NB4 (cell line): ENCODE data around the gene AGBL4.

Experiments used
- DNase-seq: peaks from one replicate; pipeline ENCODE4 v3.0.0; 2010; ENCODE audit warnings: low read depth
- H3K4me3 ChIP-seq: one replicate; pipeline ENCODE4 v1.5.1; 2011; ENCODE audit warnings: mild to moderate bottlenecking, low read depth, low read length, moderate library complexity
- CTCF ChIP-seq: IDR thresholded peaks from one replicate; pipeline ENCODE4 v1.5.1; 2012; ENCODE audit warnings: low read depth, low read length
- MAX ChIP-seq: IDR thresholded peaks from 2 replicates; pipeline ENCODE4 v1.6.1; 2011; ENCODE audit warnings: low read depth, low read length
- MYC ChIP-seq: IDR thresholded peaks from 2 replicates; pipeline ENCODE4 v1.6.1; 2011; ENCODE audit warnings: low read depth, low read length
- POLR2A ChIP-seq: IDR thresholded peaks from 2 replicates; pipeline ENCODE4 v1.6.1; 2011; ENCODE audit warnings: mild to moderate bottlenecking; ENCODE audit not compliant: insufficient read length; ENCODE audit errors: extremely low read depth

Gene AGBL4

GRCh38 chr1:48683839-48684238 is 1339.9 kb downstream of the AGBL4 start:
- TF ChIP-seq MAX, result no peak
- no peak for TF ChIP-seq CTCF
- TF ChIP-seq POLR2A, result no peak
- TF ChIP-seq MYC, result no peak
- H3K4me3 ChIP-seq, result no peak overlapping the region
- no peak for DNase-seq

GRCh38 chr1:48681476-48682305 is 1342.1 kb downstream of the AGBL4 start:
- no peak for DNase-seq
- no peak overlapping the region for H3K4me3 ChIP-seq
- TF ChIP-seq MYC, result no peak

GRCh38 chr1:48680411-48681035 is 1343.2 kb downstream of the AGBL4 start:
- peak; percentile 55 for DNase-seq
- H3K4me3 ChIP-seq, result no peak overlapping the region
- TF ChIP-seq POLR2A, result no peak
- TF ChIP-seq MAX, result peak; percentile 54
- peak; percentile 25 for TF ChIP-seq CTCF
- TF ChIP-seq MYC, result peak; percentile 18; the same call in 1 of the 2 replicates

GRCh38 chr1:48679859-48680258 is 1343.9 kb downstream of the AGBL4 start:
- TF ChIP-seq CTCF (no peak), POLR2A (no peak), MAX (no peak), MYC (no peak)
- H3K4me3 ChIP-seq, result no peak overlapping the region
- DNase-seq, result no peak

GRCh38 chr1:48678710-48679505 is 1344.8 kb downstream of the AGBL4 start:
- H3K4me3 ChIP-seq, result no peak overlapping the region
- TF ChIP-seq MYC, result no peak
- TF ChIP-seq MAX, result no peak
- no peak for TF ChIP-seq CTCF
- TF ChIP-seq POLR2A, result no peak
- no peak for DNase-seq
